Lower leg skin (tissue), 3 donors: ENCODE results near the gene ATP6V0E1.

Experiments
- CTCF ChIP-seq, 3 donors: fragments of 450-650 bp; IDR thresholded peaks; one replicate each; pipeline ENCODE4 v1.5.1; 2016; ENCODE audit warnings: antibody characterized with exemption in 3 of 3, mild to moderate bottlenecking in 3 of 3, moderate library complexity in 2 of 3
- POLR2A ChIP-seq, 2 donors: fragments of 450-650 bp; IDR thresholded peaks; one replicate each; pipeline ENCODE4 v1.6.1; 2016 to 2017; ENCODE audit warnings: antibody characterized with exemption in 2 of 2, mild to moderate bottlenecking in 1 of 2, moderate library complexity in 1 of 2

- no peak for TF ChIP-seq CTCF (IDR thresholded peaks at IDR 0.05)
- TF ChIP-seq POLR2A (IDR thresholded peaks at IDR 0.05): no peak
Measured at GRCh38 chr5:172973127-172973916, 10.2 kb upstream of the ATP6V0E1 start.
